Measurements from ENCODE around the gene RAB36. TPM values are rescaled to one million over a fixed set of nuclear protein-coding genes. Genes with fewer than 3 reads are reported as not detected.
A peak's percentile ranks its signal among the peaks of the same experiment; 100 is the strongest.

RAB36 gene
- polyA plus RNA-seq, 3 donors, result 0.37 to 0.78 (median 0.49) TPM

- Histone ChIP-seq H2AFZ (ENCODE audit: insufficient read depth, low read depth, low read length, poor library complexity, severe bottlenecking) (no peak overlapping the region), H3K79me2 (ENCODE audit: insufficient read depth, low read length) (no peaks in the 10 kb centered on the region), H3K9ac (ENCODE audit: insufficient read depth, low read length, poor library complexity, severe bottlenecking) (no peak overlapping the region), H3K27me3 (ENCODE audit: control insufficient read depth in 2 of 2, insufficient read depth in 2 of 2, low read length in 2 of 2) (no peaks in the 10 kb centered on the region), H3K4me2 (replicated peaks; ENCODE audit: extremely low read depth, low read length, poor library complexity, severe bottlenecking) (no peak overlapping the region), H3K4me1 (ENCODE audit: control insufficient read depth in 1 of 2, insufficient read depth in 2 of 2, low read length in 2 of 2) (peaks cover 52 to 63% of the 10 kb centered on the region in 2 donors), H3K36me3 (replicated peaks in 1 of 2; ENCODE audit: control insufficient read depth in 1 of 2, insufficient read depth in 2 of 2, low read length in 2 of 2) (no peaks in the 10 kb centered on the region), H3K4me3 (replicated peaks in 1 of 3; ENCODE audit: low read depth in 2 of 3, low read length in 3 of 3) (no peak overlapping the region), H4K20me1 (ENCODE audit: insufficient read depth, low read length) (no peaks in the 10 kb centered on the region), H3K27ac (ENCODE audit: low read depth in 1 of 2, low read length in 2 of 2) (no peak overlapping the region), H3K9me3 (replicated peaks in 1 of 2; ENCODE audit: control insufficient read depth in 1 of 2, insufficient read depth in 1 of 2, low read length in 2 of 2) (no peaks in the 10 kb centered on the region)
- Mint-ChIP-seq H3K27me3 (ENCODE audit: low read depth in 3 of 3) (peaks cover 0 to 5% (median 4%) of the 10 kb centered on the region in 3 donors), H3K9me3 (peaks cover 0 to 4% (median 0%) of the 10 kb centered on the region in 7 donors), H3K27ac (peak overlapping the region in 6 of 7 donors; percentile 6 to 74 (median 37)), H3K4me1 (peaks cover 51% of the 10 kb centered on the region), H3K36me3 (no peaks in the 10 kb centered on the region), H3K4me3 (no peak overlapping the region)
- intact Hi-C loops (cut with micrococcal nuclease), result no loop called here
- TF ChIP-seq CTCF (IDR thresholded peaks at IDR 0.05), result no peak
- DNase-seq, result no peak
- WGBS (ENCODE audit: insufficient coverage), result 94% methylated on average over 3 of the region's 3 CpGs
These were observed 9.9 kb downstream of the RAB36 start for GRCh38 chr22:23155143-23155542.

- Mint-ChIP-seq H3K4me3 (no peak overlapping the region), H3K27ac (peak overlapping the region in 1 of 7 donors; percentile 74), H3K36me3 (no peaks in the 10 kb centered on the region), H3K4me1 (peaks cover 46% of the 10 kb centered on the region), H3K9me3 (peaks cover 0 to 4% (median 0%) of the 10 kb centered on the region in 7 donors), H3K27me3 (ENCODE audit: low read depth in 3 of 3) (peaks cover 0 to 5% (median 4%) of the 10 kb centered on the region in 3 donors)
- Histone ChIP-seq H3K79me2 (ENCODE audit: insufficient read depth, low read length) (no peaks in the 10 kb centered on the region), H3K27ac (ENCODE audit: low read depth in 1 of 2, low read length in 2 of 2) (no peak overlapping the region), H3K27me3 (ENCODE audit: control insufficient read depth in 2 of 2, insufficient read depth in 2 of 2, low read length in 2 of 2) (no peaks in the 10 kb centered on the region), H3K9me3 (replicated peaks in 1 of 2; ENCODE audit: control insufficient read depth in 1 of 2, insufficient read depth in 1 of 2, low read length in 2 of 2) (no peaks in the 10 kb centered on the region), H3K4me3 (replicated peaks in 1 of 3; ENCODE audit: low read depth in 2 of 3, low read length in 3 of 3) (no peak overlapping the region), H3K4me1 (ENCODE audit: control insufficient read depth in 1 of 2, insufficient read depth in 2 of 2, low read length in 2 of 2) (peaks cover 47 to 57% of the 10 kb centered on the region in 2 donors), H3K9ac (ENCODE audit: insufficient read depth, low read length, poor library complexity, severe bottlenecking) (no peak overlapping the region), H3K4me2 (replicated peaks; ENCODE audit: extremely low read depth, low read length, poor library complexity, severe bottlenecking) (no peak overlapping the region), H2AFZ (ENCODE audit: insufficient read depth, low read depth, low read length, poor library complexity, severe bottlenecking) (no peak overlapping the region), H4K20me1 (ENCODE audit: insufficient read depth, low read length) (no peaks in the 10 kb centered on the region), H3K36me3 (replicated peaks in 1 of 2; ENCODE audit: control insufficient read depth in 1 of 2, insufficient read depth in 2 of 2, low read length in 2 of 2) (no peaks in the 10 kb centered on the region)
- TF ChIP-seq CTCF (IDR thresholded peaks at IDR 0.05), result no peak
- 93% methylated on average over 6 of the region's 9 CpGs for WGBS (ENCODE audit: insufficient coverage)
- no peak for DNase-seq
- intact Hi-C loops (cut with micrococcal nuclease), result no loop called here
These were observed 10.6 kb downstream of the RAB36 start for GRCh38 chr22:23155831-23156230.
